ENCODE measurements around the gene ZFYVE16.
"Not testable (repeated sequence)": the region's sequence is repeated elsewhere in the genome, so short reads cannot be mapped to it uniquely, and the experiment has no call there.

The ZFYVE16 gene

DNA sequence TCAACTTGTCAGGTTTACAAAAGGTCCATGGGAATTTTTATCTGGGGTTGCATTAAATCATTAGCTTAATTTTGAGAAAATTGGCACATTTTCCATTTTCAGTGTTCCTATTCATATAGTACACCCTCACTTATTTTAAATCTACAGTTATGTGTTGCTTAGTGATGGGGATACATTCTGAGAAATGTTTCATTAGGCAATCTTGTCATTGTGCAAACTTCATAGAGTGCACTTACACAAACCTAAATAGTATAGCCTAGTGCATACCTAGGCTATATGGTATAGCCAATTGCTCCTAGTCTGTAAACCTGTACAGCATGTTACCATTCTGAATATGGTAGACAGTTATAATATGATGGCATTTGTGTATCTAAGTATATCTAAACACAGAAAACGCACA is 60.3 kb downstream of the ZFYVE16 start:
- no peak overlapping the region for H3K4me2 ChIP-seq (ENCODE audit: low read length)
- no peak overlapping the region for H2BK12ac ChIP-seq (ENCODE audit: low read length)
- no peaks in the 10 kb centered on the region for H3K79me2 ChIP-seq (ENCODE audit: control insufficient read depth, insufficient read depth, low read length, poor library complexity)
- no CpG with 5 or more reads among the region's 1 CpG for WGBS (ENCODE audit: extremely low coverage, insufficient coverage, insufficient read length)
- H4K12ac ChIP-seq (ENCODE audit: low read depth, low read length), result no peak overlapping the region
- H4K91ac ChIP-seq (ENCODE audit: low read depth, low read length), result no peak overlapping the region
- no peak overlapping the region for H2AFZ ChIP-seq (ENCODE audit: insufficient read depth, low read length, poor library complexity)
- H3K9ac ChIP-seq (ENCODE audit: low read length), result no peak overlapping the region
- no peak overlapping the region for H3K4ac ChIP-seq (ENCODE audit: low read depth, low read length)
- no peak overlapping the region for H2BK5ac ChIP-seq (ENCODE audit: low read depth, low read length, poor library complexity)
- H3K14ac ChIP-seq (ENCODE audit: low read length), result no peak overlapping the region
- H3K18ac ChIP-seq (ENCODE audit: low read length), result no peak overlapping the region
- no peaks in the 10 kb centered on the region for H3K27me3 ChIP-seq (ENCODE audit: insufficient read depth, low read length)
- H3K9me3 ChIP-seq (ENCODE audit: insufficient read depth, low read depth, low read length), result peaks cover 4% of the 10 kb centered on the region
- H4K8ac ChIP-seq (ENCODE audit: low read depth, low read length), result no peak overlapping the region
- H3K27ac ChIP-seq (ENCODE audit: low read depth, low read length), result no peak overlapping the region
- DNase-seq, result peak in 1 of 2 donors; percentile 50
- H3K79me1 ChIP-seq (ENCODE audit: low read length), result no peaks in the 10 kb centered on the region
- no peak overlapping the region for H2BK120ac ChIP-seq (ENCODE audit: insufficient read depth, low read length, poor library complexity)
- H2AK5ac ChIP-seq (ENCODE audit: low read length), result no peak overlapping the region
- H3K36me3 ChIP-seq (ENCODE audit: control insufficient read depth in 1 of 2, insufficient read depth in 2 of 2, low read length in 2 of 2), result peaks cover 15 to 16% of the 10 kb centered on the region in 2 experiments
- no peak overlapping the region for H3K4me3 ChIP-seq (ENCODE audit: low read depth, low read length)
- no peak overlapping the region for H3K23ac ChIP-seq (ENCODE audit: low read length)
- peaks cover 0 to 1% of the 10 kb centered on the region in 2 experiments for H3K4me1 ChIP-seq (ENCODE audit: control insufficient read depth in 1 of 2, insufficient read depth in 2 of 2, low read length in 2 of 2)

DNA sequence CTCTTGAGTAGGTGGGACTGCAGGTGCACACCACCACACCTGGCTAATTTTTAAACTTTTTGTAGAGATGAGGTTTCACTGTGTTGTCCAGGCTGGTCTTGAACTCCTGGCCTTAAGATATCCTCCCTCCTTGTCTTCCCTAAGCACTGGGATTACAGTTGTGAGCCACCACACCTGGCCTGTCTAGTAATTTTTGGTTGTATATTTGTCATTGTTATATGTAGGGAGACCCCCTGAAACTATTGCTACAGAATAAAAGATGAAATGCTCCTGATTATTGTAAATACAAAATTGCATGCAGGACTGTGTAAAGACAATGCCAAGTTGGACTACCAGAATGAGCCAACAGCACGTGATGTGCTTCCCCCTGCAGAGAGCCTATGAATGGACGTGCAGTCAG is 62.8 kb downstream of the ZFYVE16 start:
- not testable (repeated sequence) for H3K4me1 ChIP-seq (ENCODE audit: control insufficient read depth in 1 of 2, insufficient read depth in 2 of 2, low read length in 2 of 2)

DNA sequence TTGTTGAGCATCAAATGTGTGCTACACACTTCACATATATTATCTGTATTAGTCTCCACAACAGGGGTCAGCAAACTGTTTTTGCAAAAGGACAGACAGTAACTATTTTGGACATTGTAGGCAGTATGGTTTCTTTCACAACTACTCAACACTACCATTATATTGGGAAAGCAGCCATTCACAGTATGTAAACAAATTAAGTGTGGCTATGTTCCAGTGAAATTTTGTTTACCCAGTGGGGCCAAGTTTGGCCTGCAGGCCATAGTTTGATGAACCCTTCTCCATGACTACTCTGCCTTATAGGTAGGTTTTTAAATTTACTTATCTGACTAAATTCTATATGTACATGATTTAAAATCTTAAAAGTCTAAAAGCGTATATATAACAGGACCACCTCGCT is 67.1 kb downstream of the ZFYVE16 start:
- no peak overlapping the region for H3K4me3 ChIP-seq (ENCODE audit: low read depth, low read length)
- no peaks in the 10 kb centered on the region for H3K79me1 ChIP-seq (ENCODE audit: low read length)
- H3K27ac ChIP-seq (ENCODE audit: low read depth, low read length), result no peak overlapping the region
- no peak overlapping the region for H2BK120ac ChIP-seq (ENCODE audit: insufficient read depth, low read length, poor library complexity)
- DNase-seq, result no peak
- no peaks in the 10 kb centered on the region for H3K4me1 ChIP-seq (ENCODE audit: control insufficient read depth in 1 of 2, insufficient read depth in 2 of 2, low read length in 2 of 2)
- H4K91ac ChIP-seq (ENCODE audit: low read depth, low read length), result no peak overlapping the region
- H3K4ac ChIP-seq (ENCODE audit: low read depth, low read length), result no peak overlapping the region
- H2AK5ac ChIP-seq (ENCODE audit: low read length), result no peak overlapping the region
- no peak overlapping the region for H4K8ac ChIP-seq (ENCODE audit: low read depth, low read length)
- H3K27me3 ChIP-seq (ENCODE audit: insufficient read depth, low read length), result no peaks in the 10 kb centered on the region
- H3K9me3 ChIP-seq (ENCODE audit: insufficient read depth, low read depth, low read length), result peaks cover 2% of the 10 kb centered on the region
- no peak overlapping the region for H3K23ac ChIP-seq (ENCODE audit: low read length)
- H3K4me2 ChIP-seq (ENCODE audit: low read length), result no peak overlapping the region
- H3K36me3 ChIP-seq (ENCODE audit: control insufficient read depth in 1 of 2, insufficient read depth in 2 of 2, low read length in 2 of 2), result peaks cover 9 to 14% of the 10 kb centered on the region in 2 experiments
- no peak overlapping the region for H2BK5ac ChIP-seq (ENCODE audit: low read depth, low read length, poor library complexity)
- no peak overlapping the region for H3K9ac ChIP-seq (ENCODE audit: low read length)
- WGBS (ENCODE audit: extremely low coverage, insufficient coverage, insufficient read length), result no CpG with 5 or more reads among the region's 2 CpGs
- no peak overlapping the region for H2AFZ ChIP-seq (ENCODE audit: insufficient read depth, low read length, poor library complexity)
- no peaks in the 10 kb centered on the region for H3K79me2 ChIP-seq (ENCODE audit: control insufficient read depth, insufficient read depth, low read length, poor library complexity)
- H4K12ac ChIP-seq (ENCODE audit: low read depth, low read length), result no peak overlapping the region
- no peak overlapping the region for H3K18ac ChIP-seq (ENCODE audit: low read length)
- H3K14ac ChIP-seq (ENCODE audit: low read length), result no peak overlapping the region
- H2BK12ac ChIP-seq (ENCODE audit: low read length), result no peak overlapping the region

More for the DNA sequence above, 62.8 kb downstream of the ZFYVE16 start:
- H2AFZ ChIP-seq (ENCODE audit: insufficient read depth, low read length, poor library complexity); H3K4me2 ChIP-seq (ENCODE audit: low read length); H2BK12ac ChIP-seq (ENCODE audit: low read length); H2BK120ac ChIP-seq (ENCODE audit: insufficient read depth, low read length, poor library complexity); H3K23ac ChIP-seq (ENCODE audit: low read length); DNase-seq; H3K79me2 ChIP-seq (ENCODE audit: control insufficient read depth, insufficient read depth, low read length, poor library complexity); H3K18ac ChIP-seq (ENCODE audit: low read length); H4K91ac ChIP-seq (ENCODE audit: low read depth, low read length); H3K14ac ChIP-seq (ENCODE audit: low read length); H4K12ac ChIP-seq (ENCODE audit: low read depth, low read length); H2AK5ac ChIP-seq (ENCODE audit: low read length); H4K8ac ChIP-seq (ENCODE audit: low read depth, low read length); H3K27me3 ChIP-seq (ENCODE audit: insufficient read depth, low read length); H3K9me3 ChIP-seq (ENCODE audit: insufficient read depth, low read depth, low read length); H2BK5ac ChIP-seq (ENCODE audit: low read depth, low read length, poor library complexity); H3K4ac ChIP-seq (ENCODE audit: low read depth, low read length); H3K79me1 ChIP-seq (ENCODE audit: low read length); H3K9ac ChIP-seq (ENCODE audit: low read length); H3K4me3 ChIP-seq (ENCODE audit: low read depth, low read length): not testable (repeated sequence)
- WGBS (ENCODE audit: extremely low coverage, insufficient coverage, insufficient read length), result no CpG with 5 or more reads among the region's 2 CpGs
- peaks cover 14 to 16% of the 10 kb centered on the region in 2 experiments for H3K36me3 ChIP-seq (ENCODE audit: control insufficient read depth in 1 of 2, insufficient read depth in 2 of 2, low read length in 2 of 2)
- peak overlapping the region; percentile 6 for H3K27ac ChIP-seq (ENCODE audit: low read depth, low read length)

DNA sequence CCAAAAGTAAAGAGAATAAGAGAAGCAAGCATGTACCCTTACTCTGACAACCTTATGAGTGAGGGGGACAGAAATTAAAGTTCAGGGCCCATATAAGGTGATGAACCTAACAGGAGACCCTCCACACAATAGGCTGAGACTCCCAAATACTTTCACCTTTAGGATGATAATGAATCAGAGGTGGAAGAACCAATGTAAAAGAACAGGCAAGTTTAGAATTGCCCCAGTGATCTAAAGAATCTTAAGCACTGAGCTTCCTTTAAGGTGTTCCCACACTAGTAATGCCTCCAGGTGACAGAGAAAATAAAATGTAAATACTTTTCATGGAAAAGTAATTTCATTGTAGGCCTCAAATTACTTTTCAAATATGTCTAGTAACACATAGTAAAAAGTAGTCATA is 71.8 kb downstream of the ZFYVE16 start:
- H3K18ac ChIP-seq (ENCODE audit: low read length), result no peak overlapping the region
- H4K91ac ChIP-seq (ENCODE audit: low read depth, low read length), result no peak overlapping the region
- H3K4me1 ChIP-seq (ENCODE audit: control insufficient read depth in 1 of 2, insufficient read depth in 2 of 2, low read length in 2 of 2), result no peaks in the 10 kb centered on the region
- H2AK5ac ChIP-seq (ENCODE audit: low read length), result no peak overlapping the region
- H2BK120ac ChIP-seq (ENCODE audit: insufficient read depth, low read length, poor library complexity), result no peak overlapping the region
- H3K4me3 ChIP-seq (ENCODE audit: low read depth, low read length), result no peak overlapping the region
- H3K9ac ChIP-seq (ENCODE audit: low read length), result no peak overlapping the region
- H3K23ac ChIP-seq (ENCODE audit: low read length), result no peak overlapping the region
- peaks cover 5 to 11% of the 10 kb centered on the region in 2 experiments for H3K36me3 ChIP-seq (ENCODE audit: control insufficient read depth in 1 of 2, insufficient read depth in 2 of 2, low read length in 2 of 2)
- H2BK12ac ChIP-seq (ENCODE audit: low read length), result no peak overlapping the region
- no peak for DNase-seq
- H3K14ac ChIP-seq (ENCODE audit: low read length), result no peak overlapping the region
- H2AFZ ChIP-seq (ENCODE audit: insufficient read depth, low read length, poor library complexity), result no peak overlapping the region
- H3K4me2 ChIP-seq (ENCODE audit: low read length), result no peak overlapping the region
- H3K27ac ChIP-seq (ENCODE audit: low read depth, low read length), result no peak overlapping the region
- no peaks in the 10 kb centered on the region for H3K79me1 ChIP-seq (ENCODE audit: low read length)
- no peak overlapping the region for H4K12ac ChIP-seq (ENCODE audit: low read depth, low read length)
- H3K27me3 ChIP-seq (ENCODE audit: insufficient read depth, low read length), result no peaks in the 10 kb centered on the region
- no peak overlapping the region for H3K4ac ChIP-seq (ENCODE audit: low read depth, low read length)
- no peaks in the 10 kb centered on the region for H3K79me2 ChIP-seq (ENCODE audit: control insufficient read depth, insufficient read depth, low read length, poor library complexity)
- no peak overlapping the region for H4K8ac ChIP-seq (ENCODE audit: low read depth, low read length)
- H3K9me3 ChIP-seq (ENCODE audit: insufficient read depth, low read depth, low read length), result no peaks in the 10 kb centered on the region
- no peak overlapping the region for H2BK5ac ChIP-seq (ENCODE audit: low read depth, low read length, poor library complexity)
